ENCODE measurements around the gene PEMT. TPM values are rescaled to one million over a fixed set of nuclear protein-coding genes. Genes with fewer than 3 reads are reported as not detected.

The PEMT gene
- total and polyA plus RNA-seq, 2 of the 8 experiments (the other 6 are each of a cell fraction or from before 2014, with no cell fraction given): 42.0 to 118 TPM

- peak; percentile 55; the same call in 1 of the 2 replicates for TF ChIP-seq E2F6 (IDR thresholded peaks at IDR 0.05)
- TF ChIP-seq CBX5 (IDR thresholded peaks at IDR 0.05; ENCODE audit: low read depth, low read length): no peak
- no peak for TF ChIP-seq RXRA (IDR thresholded peaks at IDR 0.05; ENCODE audit: insufficient read depth, low read depth, low read length)
- TF ChIP-seq GABPA (IDR thresholded peaks at IDR 0.05; ENCODE audit: borderline replicate concordance, insufficient read depth, low read length): peak; percentile 90; the same call in 1 of the 2 replicates
- no peak; the same call in none of the 2 replicates for TF ChIP-seq RBBP5 (IDR thresholded peaks at IDR 0.05; ENCODE audit: borderline replicate concordance, low read depth, low read length)
- peak; percentile 11; the same call in 1 of the 2 replicates for TF ChIP-seq ATF3 (IDR thresholded peaks at IDR 0.05; ENCODE audit: insufficient read depth, low read depth, low read length)
- TF ChIP-seq RNF2 (IDR thresholded peaks at IDR 0.05; ENCODE audit: borderline replicate concordance, low read depth, low read length, missing control alignments, poor library complexity, severe bottlenecking): no peak
- TF ChIP-seq TAF1 (IDR thresholded peaks at IDR 0.05; ENCODE audit: low read depth, low read length): peak; percentile 73
- peak; percentile 97 for TF ChIP-seq SIX5 (IDR thresholded peaks at IDR 0.05; ENCODE audit: low read depth, low read length)
- 0 out of 2 replicates have a peak, but pooled peaks have one; percentile 38 for TF ChIP-seq POU5F1 (IDR thresholded peaks at IDR 0.05; ENCODE audit: low read depth, low read length)
- TF ChIP-seq SIN3A (conservative IDR thresholded peaks at IDR 0.05 in 1 of 2, IDR thresholded peaks at IDR 0.05 in 1 of 2; ENCODE audit: low read depth in 1 of 2, low read length in 2 of 2): peak; percentile 69 to 86; a peak in 3 of 4 replicates
- TF ChIP-seq SP4 (IDR thresholded peaks at IDR 0.05; ENCODE audit: low read length): peak; percentile 90
- TF ChIP-seq KDM5A (IDR thresholded peaks at IDR 0.05; ENCODE audit: low read length): 0 out of 2 replicates have a peak, but pooled peaks have one; percentile 30
- no peak for TF ChIP-seq ASH2L (IDR thresholded peaks at IDR 0.05; ENCODE audit: low read length)
- peak; percentile 81 for TF ChIP-seq CREB1 (IDR thresholded peaks at IDR 0.05)
- no peak for TF ChIP-seq RAD21 (IDR thresholded peaks at IDR 0.05 in 1 of 2, conservative IDR thresholded peaks at IDR 0.05 in 1 of 2; ENCODE audit: low read depth in 2 of 2, low read length in 2 of 2)
- TF ChIP-seq SIRT6 (IDR thresholded peaks at IDR 0.05; ENCODE audit: low read length): no peak
- TF ChIP-seq POLR2A (IDR thresholded peaks at IDR 0.05; ENCODE audit: control extremely low read depth in 1 of 2, low read depth in 2 of 2, low read length in 2 of 2): peak; percentile 4 to 78; a peak in 2 of 3 replicates
- TF ChIP-seq EZH2 (IDR thresholded peaks at IDR 0.05; ENCODE audit: low read depth, low read length, severe bottlenecking): no peak
- TF ChIP-seq HDAC6 (IDR thresholded peaks at IDR 0.05; ENCODE audit: low read depth, low read length): no peak
- TF ChIP-seq EGR1 (IDR thresholded peaks at IDR 0.05; ENCODE audit: borderline replicate concordance, low read depth, low read length): no peak; the same call in 1 of the 2 replicates
Observed at GRCh38 chr17:17591355-17592298, at the start of gene PEMT (continued).

All from H1 (cell line).